ENCODE data around the gene ANKS4B.

DNA sequence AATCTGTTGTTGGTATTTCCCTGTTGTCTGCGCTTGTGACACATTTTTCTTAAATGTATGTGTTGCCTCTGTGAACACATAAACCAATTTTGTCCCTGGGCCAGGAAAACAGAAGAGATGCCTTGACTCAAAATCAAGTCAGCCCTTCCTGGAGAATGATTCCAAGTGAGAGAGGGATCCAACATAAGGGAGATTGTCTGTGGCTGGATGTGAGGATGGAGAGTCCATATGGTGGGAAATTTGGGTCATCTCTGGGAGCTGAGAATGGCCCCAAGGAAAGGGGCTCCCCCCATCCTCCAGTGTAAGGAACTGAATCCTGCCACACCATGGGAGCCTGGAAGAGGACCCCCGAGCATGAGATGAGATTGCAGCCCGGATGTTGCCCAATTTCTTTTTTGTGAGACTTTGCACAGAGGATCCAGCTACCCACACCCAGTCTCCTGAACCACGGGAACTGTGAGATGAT is 31.1 kb downstream of the ANKS4B start:
- TF ChIP-seq, protein P1, sequence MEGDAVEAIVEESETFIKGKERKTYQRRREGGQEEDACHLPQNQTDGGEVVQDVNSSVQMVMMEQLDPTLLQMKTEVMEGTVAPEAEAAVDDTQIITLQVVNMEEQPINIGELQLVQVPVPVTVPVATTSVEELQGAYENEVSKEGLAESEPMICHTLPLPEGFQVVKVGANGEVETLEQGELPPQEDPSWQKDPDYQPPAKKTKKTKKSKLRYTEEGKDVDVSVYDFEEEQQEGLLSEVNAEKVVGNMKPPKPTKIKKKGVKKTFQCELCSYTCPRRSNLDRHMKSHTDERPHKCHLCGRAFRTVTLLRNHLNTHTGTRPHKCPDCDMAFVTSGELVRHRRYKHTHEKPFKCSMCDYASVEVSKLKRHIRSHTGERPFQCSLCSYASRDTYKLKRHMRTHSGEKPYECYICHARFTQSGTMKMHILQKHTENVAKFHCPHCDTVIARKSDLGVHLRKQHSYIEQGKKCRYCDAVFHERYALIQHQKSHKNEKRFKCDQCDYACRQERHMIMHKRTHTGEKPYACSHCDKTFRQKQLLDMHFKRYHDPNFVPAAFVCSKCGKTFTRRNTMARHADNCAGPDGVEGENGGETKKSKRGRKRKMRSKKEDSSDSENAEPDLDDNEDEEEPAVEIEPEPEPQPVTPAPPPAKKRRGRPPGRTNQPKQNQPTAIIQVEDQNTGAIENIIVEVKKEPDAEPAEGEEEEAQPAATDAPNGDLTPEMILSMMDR (IDR thresholded peaks at IDR 0.05) = no peak
- TF ChIP-seq POLR2A (IDR thresholded peaks at IDR 0.05) = no peak

Data from body of pancreas (tissue), 4 donors.